ENCODE results near the gene IRF2BPL. TPM values are rescaled to one million over a fixed set of nuclear protein-coding genes. Genes with fewer than 3 reads are reported as not detected.
"Not testable (repeated sequence)": the region's sequence is repeated elsewhere in the genome, so short reads cannot be mapped to it uniquely, and the experiment has no call there.

The IRF2BPL gene
- total and polyA plus RNA-seq, 3 experiments from 2014 or later, result 3.7 to 27.2 (median 25.6) TPM

- CTCF ChIA-PET, result interaction anchor here (2.0 to 2.1 kb wide), 2 partner anchors 31 to 60 kb away, joined by 5 to 7 read pairs; no protein-coding TSS in a partner anchor
- POLR2A ChIA-PET, result no interaction called here
- Histone ChIP-seq H3K27me3 (ENCODE audit: insufficient read depth, low read length, poor library complexity, severe bottlenecking) (no peaks in the 10 kb centered on the region), H3K27ac (ENCODE audit: low read depth, low read length) (no peak overlapping the region), H3K4me1 (ENCODE audit: insufficient read depth, low read length) (peaks cover 44% of the 10 kb centered on the region), H3K4me3 (ENCODE audit: low read length) (no peak overlapping the region), H3K36me3 (ENCODE audit: insufficient read depth, low read length) (peaks cover 9% of the 10 kb centered on the region), H3K9me3 (ENCODE audit: low read length) (no peaks in the 10 kb centered on the region)
- no peak for DNase-seq
- H3K9me3 Mint-ChIP-seq, result no peaks in the 10 kb centered on the region
- no peaks in the 10 kb centered on the region for H3K27me3 Mint-ChIP-seq
- H3K4me3 Mint-ChIP-seq, result peak overlapping the region in 3 of 7 donors; percentile 15 to 51 (median 29)
- H3K27ac Mint-ChIP-seq, result peak overlapping the region in 2 of 8 donors; percentile 50 to 93
- peaks cover 0 to 14% (median 6%) of the 10 kb centered on the region in 3 donors for H3K36me3 Mint-ChIP-seq
- peaks cover 32 to 42% (median 34%) of the 10 kb centered on the region in 3 donors for H3K4me1 Mint-ChIP-seq
These were observed 6.2 kb downstream of the IRF2BPL start for GRCh38 chr14:77022236-77022852.

GRCh38 chr14:77021424-77021823, 7.1 kb downstream of the IRF2BPL start:
- Mint-ChIP-seq H3K36me3 (peaks cover 0 to 14% (median 6%) of the 10 kb centered on the region in 3 donors), H3K27ac (peak overlapping the region in 3 of 8 donors; percentile 21 to 93 (median 52)), H3K4me1 (peaks cover 32 to 40% (median 34%) of the 10 kb centered on the region in 3 donors)
- H3K4me1 ChIP-seq (ENCODE audit: insufficient read depth, low read length), result peaks cover 41% of the 10 kb centered on the region
- H3K4me3 Mint-ChIP-seq; H3K27me3 Mint-ChIP-seq; H3K27ac ChIP-seq (ENCODE audit: low read depth, low read length); POLR2A ChIA-PET; H3K36me3 ChIP-seq (ENCODE audit: insufficient read depth, low read length); H3K4me3 ChIP-seq (ENCODE audit: low read length); H3K9me3 Mint-ChIP-seq; DNase-seq; H3K9me3 ChIP-seq (ENCODE audit: low read length); CTCF ChIA-PET; H3K27me3 ChIP-seq (ENCODE audit: insufficient read depth, low read length, poor library complexity, severe bottlenecking): not testable (repeated sequence)

GRCh38 chr14:77018785-77019184, 9.7 kb downstream of the IRF2BPL start:
- no peaks in the 10 kb centered on the region for H3K9me3 Mint-ChIP-seq
- Histone ChIP-seq H3K9me3 (ENCODE audit: low read length) (no peaks in the 10 kb centered on the region), H3K4me1 (ENCODE audit: insufficient read depth, low read length) (peaks cover 16% of the 10 kb centered on the region), H3K27me3 (ENCODE audit: insufficient read depth, low read length, poor library complexity, severe bottlenecking) (no peaks in the 10 kb centered on the region), H3K4me3 (ENCODE audit: low read length) (no peak overlapping the region), H3K27ac (ENCODE audit: low read depth, low read length) (no peak overlapping the region), H3K36me3 (ENCODE audit: insufficient read depth, low read length) (no peaks in the 10 kb centered on the region)
- peaks cover 0 to 1% of the 10 kb centered on the region in 2 donors for H3K27me3 Mint-ChIP-seq
- POLR2A ChIA-PET, result interaction anchor here (0.6 kb wide), 1 partner anchor 44 kb away, joined by 5 read pairs; no protein-coding TSS in a partner anchor
- no peak overlapping the region for H3K27ac Mint-ChIP-seq
- no peaks in the 10 kb centered on the region for H3K36me3 Mint-ChIP-seq
- H3K4me3 Mint-ChIP-seq, result no peak overlapping the region
- DNase-seq, result no peak
- peaks cover 14 to 17% (median 15%) of the 10 kb centered on the region in 3 donors for H3K4me1 Mint-ChIP-seq
- CTCF ChIA-PET, result interaction anchor here (1.0 to 1.6 kb wide), 2 partner anchors 55 to 105 kb away, joined by 3 read pairs; no protein-coding TSS in a partner anchor

GRCh38 chr14:77017666-77018065, 10.8 kb downstream of the IRF2BPL start:
- Mint-ChIP-seq H3K4me3 (no peak overlapping the region), H3K4me1 (peaks cover 4 to 6% (median 4%) of the 10 kb centered on the region in 3 donors), H3K36me3 (no peaks in the 10 kb centered on the region), H3K27ac (peak overlapping the region in 1 of 8 donors; percentile 84), H3K27me3 (peaks cover 0 to 1% of the 10 kb centered on the region in 2 donors), H3K9me3 (no peaks in the 10 kb centered on the region)
- no peak for DNase-seq
- Histone ChIP-seq H3K4me3 (ENCODE audit: low read length) (no peak overlapping the region), H3K9me3 (ENCODE audit: low read length) (no peaks in the 10 kb centered on the region), H3K27ac (ENCODE audit: low read depth, low read length) (no peak overlapping the region), H3K27me3 (ENCODE audit: insufficient read depth, low read length, poor library complexity, severe bottlenecking) (no peaks in the 10 kb centered on the region), H3K36me3 (ENCODE audit: insufficient read depth, low read length) (no peaks in the 10 kb centered on the region), H3K4me1 (ENCODE audit: insufficient read depth, low read length) (peaks cover 5% of the 10 kb centered on the region)
- ChIA-PET CTCF (interaction anchor here (1.6 to 2.1 kb wide), 2 partner anchors 104 to 142 kb away, joined by 3 to 4 read pairs; no protein-coding TSS in a partner anchor), POLR2A (no interaction called here)

- no peaks in the 10 kb centered on the region for H3K9me3 ChIP-seq (ENCODE audit: low read length)
- DNase-seq, result no peak
- Mint-ChIP-seq H3K36me3 (peaks cover 0 to 2% (median 0%) of the 10 kb centered on the region in 3 donors), H3K4me3 (no peak overlapping the region), H3K27ac (no peak overlapping the region), H3K9me3 (no peaks in the 10 kb centered on the region), H3K27me3 (peaks cover 0 to 3% of the 10 kb centered on the region in 2 donors), H3K4me1 (peaks cover 3 to 15% (median 13%) of the 10 kb centered on the region in 3 donors)
- H3K27me3 ChIP-seq (ENCODE audit: insufficient read depth, low read length, poor library complexity, severe bottlenecking), result no peaks in the 10 kb centered on the region
- H3K4me3 ChIP-seq (ENCODE audit: low read length), result no peak overlapping the region
- CTCF ChIA-PET, result no interaction called here
- POLR2A ChIA-PET, result no interaction called here
- H3K4me1 ChIP-seq (ENCODE audit: insufficient read depth, low read length), result peaks cover 10% of the 10 kb centered on the region
- no peaks in the 10 kb centered on the region for H3K36me3 ChIP-seq (ENCODE audit: insufficient read depth, low read length)
- no peak overlapping the region for H3K27ac ChIP-seq (ENCODE audit: low read depth, low read length)
These were observed 13.8 kb downstream of the IRF2BPL start for GRCh38 chr14:77014734-77015133.

- Histone ChIP-seq H3K9me3 (ENCODE audit: low read length) (no peaks in the 10 kb centered on the region), H3K27me3 (ENCODE audit: insufficient read depth, low read length, poor library complexity, severe bottlenecking) (no peaks in the 10 kb centered on the region), H3K4me1 (ENCODE audit: insufficient read depth, low read length) (peaks cover 10% of the 10 kb centered on the region), H3K36me3 (ENCODE audit: insufficient read depth, low read length) (no peaks in the 10 kb centered on the region), H3K27ac (ENCODE audit: low read depth, low read length) (no peak overlapping the region), H3K4me3 (ENCODE audit: low read length) (no peak overlapping the region)
- ChIA-PET POLR2A (no interaction called here), CTCF (interaction anchor here (0.7 to 0.8 kb wide), 2 partner anchors 10 to 67 kb away, joined by 3 read pairs; no protein-coding TSS in a partner anchor)
- Mint-ChIP-seq H3K9me3 (no peaks in the 10 kb centered on the region), H3K27ac (no peak overlapping the region), H3K36me3 (peaks cover 0 to 2% (median 0%) of the 10 kb centered on the region in 3 donors), H3K4me3 (no peak overlapping the region), H3K4me1 (peaks cover 3 to 15% (median 13%) of the 10 kb centered on the region in 3 donors), H3K27me3 (peaks cover 0 to 5% of the 10 kb centered on the region in 2 donors)
- DNase-seq, result no peak
These were observed 14.4 kb downstream of the IRF2BPL start for GRCh38 chr14:77014004-77014604.

GRCh38 chr14:77012193-77012765, 16.2 kb downstream of the IRF2BPL start:
- CTCF ChIA-PET, result interaction anchor here (1.2 to 1.5 kb wide), 2 partner anchors 13 to 58 kb away, joined by 3 read pairs; no protein-coding TSS in a partner anchor
- POLR2A ChIA-PET, result no interaction called here
- H3K27me3 Mint-ChIP-seq, result peaks cover 0 to 5% of the 10 kb centered on the region in 2 donors
- no peak overlapping the region for H3K4me3 Mint-ChIP-seq
- H3K36me3 Mint-ChIP-seq, result peaks cover 0 to 2% (median 0%) of the 10 kb centered on the region in 3 donors
- Histone ChIP-seq H3K36me3 (ENCODE audit: insufficient read depth, low read length) (no peaks in the 10 kb centered on the region), H3K27ac (ENCODE audit: low read depth, low read length) (no peak overlapping the region), H3K27me3 (ENCODE audit: insufficient read depth, low read length, poor library complexity, severe bottlenecking) (no peaks in the 10 kb centered on the region), H3K9me3 (ENCODE audit: low read length) (no peaks in the 10 kb centered on the region), H3K4me1 (ENCODE audit: insufficient read depth, low read length) (peaks cover 10% of the 10 kb centered on the region), H3K4me3 (ENCODE audit: low read length) (no peak overlapping the region)
- no peaks in the 10 kb centered on the region for H3K9me3 Mint-ChIP-seq
- DNase-seq, result no peak
- peak overlapping the region in 1 of 8 donors; percentile 33 for H3K27ac Mint-ChIP-seq
- peaks cover 3 to 15% (median 13%) of the 10 kb centered on the region in 3 donors for H3K4me1 Mint-ChIP-seq

- Histone ChIP-seq H3K27me3 (ENCODE audit: insufficient read depth, low read length, poor library complexity, severe bottlenecking) (no peaks in the 10 kb centered on the region), H3K4me3 (ENCODE audit: low read length) (no peak overlapping the region), H3K27ac (ENCODE audit: low read depth, low read length) (no peak overlapping the region), H3K36me3 (ENCODE audit: insufficient read depth, low read length) (no peaks in the 10 kb centered on the region), H3K9me3 (ENCODE audit: low read length) (no peaks in the 10 kb centered on the region), H3K4me1 (ENCODE audit: insufficient read depth, low read length) (peaks cover 10% of the 10 kb centered on the region)
- H3K27ac Mint-ChIP-seq, result no peak overlapping the region
- H3K9me3 Mint-ChIP-seq, result no peaks in the 10 kb centered on the region
- H3K4me3 Mint-ChIP-seq, result no peak overlapping the region
- ChIA-PET CTCF (interaction anchor here (0.6 kb wide), 1 partner anchor 17 kb away, joined by 3 read pairs; no protein-coding TSS in a partner anchor), POLR2A (no interaction called here)
- peaks cover 0 to 5% of the 10 kb centered on the region in 2 donors for H3K27me3 Mint-ChIP-seq
- no peak for DNase-seq
- H3K36me3 Mint-ChIP-seq, result peaks cover 0 to 2% (median 0%) of the 10 kb centered on the region in 3 donors
- peaks cover 3 to 15% (median 13%) of the 10 kb centered on the region in 3 donors for H3K4me1 Mint-ChIP-seq
These were observed 17.3 kb downstream of the IRF2BPL start for GRCh38 chr14:77011245-77011644.

Data from CD8-positive, alpha-beta memory T cell (primary cell).